Measurements from ENCODE around the gene TSBP1. TPM values are rescaled to one million over a fixed set of nuclear protein-coding genes. Genes with fewer than 3 reads are reported as not detected.

The TSBP1 gene
- total and polyA plus RNA-seq, 8 donors = 0.08 to 0.52 (median 0.40) TPM; not detected in 3

DNA sequence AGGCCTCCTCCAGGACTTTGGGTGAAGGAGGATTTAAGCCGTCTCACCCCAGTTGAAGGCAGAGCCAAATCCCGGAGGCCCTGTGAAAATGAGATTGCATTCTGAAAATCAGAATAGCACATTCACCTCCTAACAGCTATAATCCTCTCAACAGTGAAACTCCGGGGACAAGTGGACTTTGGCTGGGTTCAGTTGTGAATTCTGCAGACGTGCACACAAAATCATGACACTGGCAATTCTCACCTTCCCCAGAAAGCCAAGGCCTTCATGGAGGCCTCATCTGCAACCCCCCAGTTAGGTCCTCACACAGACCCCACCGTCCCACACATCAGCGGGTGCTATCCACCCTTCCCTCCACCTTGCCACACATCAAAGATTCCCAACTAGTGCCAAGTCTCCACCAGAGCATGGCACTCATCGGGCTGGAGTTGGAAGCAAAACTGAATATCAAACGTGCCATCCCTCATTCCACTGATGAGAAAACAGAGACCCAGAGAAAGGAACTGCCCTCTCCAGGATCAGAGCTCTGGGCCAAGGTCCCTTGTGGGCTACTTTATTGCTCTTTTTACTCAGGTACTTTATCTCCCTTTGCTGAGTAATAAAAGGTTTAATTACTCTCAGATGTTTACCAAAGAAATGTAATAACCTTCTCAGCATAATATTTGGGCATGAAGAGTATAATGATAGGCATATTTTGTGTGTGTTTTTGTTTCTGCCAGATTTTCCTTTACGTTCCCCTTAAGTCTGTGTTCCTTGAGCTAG, 40.0 kb upstream of the TSBP1 start:
- ATAC-seq (no peak), DNase-seq (no peak)
- Histone ChIP-seq H3K36me3 (no peaks in the 10 kb centered on the region), H3K27ac (no peak overlapping the region), H3K4me1 (peaks cover 0 to 14% of the 10 kb centered on the region in 2 donors), H3K9me3 (no peaks in the 10 kb centered on the region), H3K4me3 (no peak overlapping the region), H3K27me3 (peaks cover 12 to 60% of the 10 kb centered on the region in 2 donors)
- TF ChIP-seq, protein P1, sequence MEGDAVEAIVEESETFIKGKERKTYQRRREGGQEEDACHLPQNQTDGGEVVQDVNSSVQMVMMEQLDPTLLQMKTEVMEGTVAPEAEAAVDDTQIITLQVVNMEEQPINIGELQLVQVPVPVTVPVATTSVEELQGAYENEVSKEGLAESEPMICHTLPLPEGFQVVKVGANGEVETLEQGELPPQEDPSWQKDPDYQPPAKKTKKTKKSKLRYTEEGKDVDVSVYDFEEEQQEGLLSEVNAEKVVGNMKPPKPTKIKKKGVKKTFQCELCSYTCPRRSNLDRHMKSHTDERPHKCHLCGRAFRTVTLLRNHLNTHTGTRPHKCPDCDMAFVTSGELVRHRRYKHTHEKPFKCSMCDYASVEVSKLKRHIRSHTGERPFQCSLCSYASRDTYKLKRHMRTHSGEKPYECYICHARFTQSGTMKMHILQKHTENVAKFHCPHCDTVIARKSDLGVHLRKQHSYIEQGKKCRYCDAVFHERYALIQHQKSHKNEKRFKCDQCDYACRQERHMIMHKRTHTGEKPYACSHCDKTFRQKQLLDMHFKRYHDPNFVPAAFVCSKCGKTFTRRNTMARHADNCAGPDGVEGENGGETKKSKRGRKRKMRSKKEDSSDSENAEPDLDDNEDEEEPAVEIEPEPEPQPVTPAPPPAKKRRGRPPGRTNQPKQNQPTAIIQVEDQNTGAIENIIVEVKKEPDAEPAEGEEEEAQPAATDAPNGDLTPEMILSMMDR (IDR thresholded peaks at IDR 0.05) = no peak
- intact Hi-C loops (cut with DNase I) = loop anchor here in 1 of 2 donors (10.0 kb wide), 1 partner anchor 167 kb away; no protein-coding TSS in a partner anchor

DNA sequence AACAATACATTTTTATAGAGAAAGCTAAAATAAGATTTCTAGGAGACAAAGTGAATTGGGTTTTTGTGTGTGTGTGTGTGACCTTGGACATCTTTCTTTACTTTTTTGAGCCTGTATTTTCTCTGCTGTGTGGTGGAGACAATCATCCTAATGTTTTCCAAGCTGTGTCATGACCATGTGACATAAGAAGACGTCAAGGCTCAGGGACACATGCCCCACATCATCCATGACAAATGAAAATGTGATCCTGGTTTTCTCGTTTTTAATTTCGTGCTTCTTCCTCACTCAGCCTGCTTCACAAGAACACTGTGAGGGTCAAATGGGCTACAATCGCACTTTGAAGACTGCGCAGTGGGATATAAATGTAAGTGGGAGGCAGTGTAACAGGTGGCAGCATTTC, 39.2 kb upstream of the TSBP1 start:
- TF ChIP-seq, protein P1 (IDR thresholded peaks at IDR 0.05) = no peak
- intact Hi-C loops (cut with DNase I) = loop anchor here in 1 of 2 donors (10.0 kb wide), 1 partner anchor 166 kb away; no protein-coding TSS in a partner anchor
- H3K36me3 ChIP-seq = no peaks in the 10 kb centered on the region
- ATAC-seq (no peak), DNase-seq (no peak)
- peaks cover 3 to 60% of the 10 kb centered on the region in 2 donors for H3K27me3 ChIP-seq
- H3K9me3 ChIP-seq = no peaks in the 10 kb centered on the region
- H3K27ac ChIP-seq = no peak overlapping the region
- H3K4me1 ChIP-seq = peaks cover 0 to 12% of the 10 kb centered on the region in 2 donors
- no peak overlapping the region for H3K4me3 ChIP-seq

DNA sequence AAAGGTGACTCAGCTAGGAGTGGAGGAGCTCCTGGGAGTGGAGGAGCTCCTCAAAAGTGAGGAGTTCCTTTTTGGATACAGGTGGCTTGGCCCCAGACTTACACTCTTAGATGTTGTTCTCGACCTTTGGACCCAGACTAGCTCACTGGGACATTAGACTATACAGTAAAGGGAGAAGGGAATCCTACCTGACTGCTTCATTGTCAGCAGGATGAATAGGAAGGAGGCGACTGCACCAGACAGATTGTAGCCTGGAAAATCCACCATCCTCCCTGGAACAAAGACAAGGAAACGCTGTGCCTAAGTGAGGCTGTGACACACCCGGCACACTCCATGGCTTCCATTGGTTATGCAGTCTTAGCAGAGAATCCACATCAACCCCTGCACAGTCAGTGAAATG, 35.2 kb upstream of the TSBP1 start, which contains the start of gene BTNL2:
TSS of gene BTNL2 (minus strand) at position 325 of the 400 bp plus-strand sequence. CDS start at position 267, 58 bp downstream.
- H3K4me3 ChIP-seq = no peak within 1 kb of the TSS
- H3K4me1 ChIP-seq = no peaks in the 10 kb centered on the region
- TF ChIP-seq, protein P1 (IDR thresholded peaks at IDR 0.05) = no peak
- H3K9me3 ChIP-seq = no peaks in the 10 kb centered on the region
- DNase-seq (no peak), ATAC-seq (no peak)
- H3K27me3 ChIP-seq = peaks cover 6 to 61% of the 10 kb centered on the region in 2 donors
- no peaks in the 10 kb centered on the region for H3K36me3 ChIP-seq
- no peak within 1 kb of the TSS for H3K27ac ChIP-seq
- intact Hi-C loops (cut with DNase I) = no loop called here

DNA sequence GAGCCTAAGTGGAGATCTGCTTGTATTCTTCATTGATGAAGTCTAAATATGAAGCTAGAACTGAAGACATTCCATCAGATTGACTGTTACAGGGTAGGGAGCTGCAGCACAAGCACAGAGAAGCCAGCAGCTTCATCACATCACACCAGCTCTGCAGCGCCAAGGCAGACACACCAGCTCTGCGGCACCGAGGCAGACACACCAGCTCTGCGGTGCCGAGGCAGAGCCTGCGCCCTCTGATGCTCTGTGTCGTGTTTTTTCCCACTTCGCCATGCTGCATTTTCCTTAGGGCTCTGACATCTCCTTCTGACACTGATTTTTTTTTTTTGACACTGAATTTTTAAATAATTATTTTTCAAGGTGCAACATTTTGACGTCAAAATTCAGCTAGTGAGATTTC, 34.5 kb upstream of the TSBP1 start:
- Histone ChIP-seq H3K4me1 (no peaks in the 10 kb centered on the region), H3K36me3 (no peaks in the 10 kb centered on the region), H3K27ac (no peak overlapping the region), H3K4me3 (no peak overlapping the region), H3K9me3 (no peaks in the 10 kb centered on the region), H3K27me3 (peaks cover 6 to 58% of the 10 kb centered on the region in 2 donors)
- no peak for ATAC-seq
- TF ChIP-seq, protein P1 (IDR thresholded peaks at IDR 0.05) = no peak
- no peak for DNase-seq
- intact Hi-C loops (cut with DNase I) = no loop called here

DNA sequence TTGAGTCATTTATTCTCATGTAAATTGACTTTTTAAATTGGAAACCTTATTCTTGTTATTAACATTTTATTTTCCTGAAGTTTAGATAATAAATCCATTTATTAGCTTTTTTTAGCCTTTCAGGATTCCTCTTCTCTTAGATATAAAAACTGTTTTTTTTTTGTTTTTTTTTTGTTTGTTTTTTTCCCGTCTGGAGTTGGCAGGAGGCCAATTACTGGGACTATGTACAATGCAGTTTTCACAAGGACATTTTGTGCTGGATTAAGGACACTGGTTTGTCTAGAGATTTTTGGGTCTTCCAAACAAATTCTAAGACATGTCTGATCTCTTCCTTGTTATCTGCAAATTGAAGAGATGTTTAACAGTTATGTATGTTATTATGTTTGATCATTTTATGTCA, 34.0 kb upstream of the TSBP1 start:
- peaks cover 6 to 58% of the 10 kb centered on the region in 2 donors for H3K27me3 ChIP-seq

More for the DNA sequence above, 34.0 kb upstream of the TSBP1 start:
- intact Hi-C loops (cut with DNase I) = no loop called here
- Histone ChIP-seq H3K9me3 (no peaks in the 10 kb centered on the region), H3K4me1 (no peaks in the 10 kb centered on the region), H3K4me3 (no peak overlapping the region), H3K27ac (no peak overlapping the region), H3K36me3 (no peaks in the 10 kb centered on the region)
- TF ChIP-seq, protein P1 (IDR thresholded peaks at IDR 0.05) = no peak
- ATAC-seq (no peak), DNase-seq (no peak)
